NCI-H1436 treated with DMSO at 0.1 percent for 48 hours (cell line): ENCODE data around the gene TBRG4.
"Not testable (repeated sequence)": the region's sequence is repeated elsewhere in the genome, so short reads cannot be mapped to it uniquely, and the experiment has no call there.

Source experiments
- DNase-seq: peaks from one replicate; lab custom pipeline; 2025; lab: John Stamatoyannopoulos, UW

TBRG4 gene

DNA sequence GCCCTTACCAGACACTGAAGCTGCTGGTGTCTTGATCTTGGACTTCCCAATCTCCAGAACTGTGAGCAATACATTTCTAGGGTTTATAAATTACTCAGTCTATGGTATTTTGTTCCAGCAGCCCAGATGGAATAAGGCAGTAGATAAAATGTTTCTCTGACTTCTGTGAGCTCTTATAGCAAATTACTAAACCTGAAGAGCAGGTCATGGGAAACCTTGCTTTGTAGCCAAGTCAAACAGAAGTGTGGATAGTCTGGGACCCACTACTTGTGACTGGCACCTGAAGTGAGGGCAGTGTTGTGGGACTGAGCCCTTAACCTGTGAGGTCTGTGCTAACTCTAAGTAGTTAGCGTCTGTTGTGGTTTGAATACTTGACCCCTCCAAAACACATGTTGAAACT is 4.6 kb upstream of the TBRG4 start:
- DNase-seq = no peak

DNA sequence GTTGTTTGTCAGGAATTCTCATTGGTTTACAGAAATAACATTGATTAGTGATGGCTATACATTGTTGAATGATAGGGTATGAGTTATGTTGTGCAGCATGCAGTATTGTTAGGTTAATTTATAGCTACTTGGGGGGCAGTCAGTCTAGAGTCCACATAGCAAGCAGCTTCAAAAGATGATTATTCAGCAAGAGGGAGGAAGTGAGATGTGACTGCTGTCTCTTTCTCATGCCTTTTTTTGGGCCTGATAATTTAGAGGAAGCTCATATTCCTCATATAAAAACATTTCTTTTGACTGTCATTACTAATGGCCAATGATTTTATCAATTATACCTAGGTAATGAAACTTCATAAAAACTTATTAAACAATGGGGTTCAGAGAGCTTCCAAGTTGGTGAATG is 3.4 kb upstream of the TBRG4 start:
- DNase-seq = no peak

DNA sequence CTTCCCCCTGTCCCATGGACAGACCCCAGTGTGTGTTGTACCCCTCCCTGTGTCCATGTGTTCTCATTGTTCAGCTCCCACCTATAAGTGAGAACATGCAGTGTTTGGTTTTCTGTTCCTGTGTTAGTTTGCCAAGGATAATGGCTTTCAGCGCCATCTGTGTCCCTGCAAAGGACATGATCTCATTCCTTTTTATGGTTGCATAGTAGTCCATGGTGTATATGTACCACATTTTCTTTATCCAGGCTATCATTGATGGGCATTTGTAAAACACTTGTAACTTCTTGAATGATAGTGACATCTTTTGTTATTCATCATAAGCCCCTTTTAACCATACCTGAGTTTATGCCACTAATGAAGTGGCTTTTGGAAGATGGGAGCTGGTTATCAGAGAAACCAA is 2.8 kb upstream of the TBRG4 start:
- not testable (repeated sequence) for DNase-seq

DNA sequence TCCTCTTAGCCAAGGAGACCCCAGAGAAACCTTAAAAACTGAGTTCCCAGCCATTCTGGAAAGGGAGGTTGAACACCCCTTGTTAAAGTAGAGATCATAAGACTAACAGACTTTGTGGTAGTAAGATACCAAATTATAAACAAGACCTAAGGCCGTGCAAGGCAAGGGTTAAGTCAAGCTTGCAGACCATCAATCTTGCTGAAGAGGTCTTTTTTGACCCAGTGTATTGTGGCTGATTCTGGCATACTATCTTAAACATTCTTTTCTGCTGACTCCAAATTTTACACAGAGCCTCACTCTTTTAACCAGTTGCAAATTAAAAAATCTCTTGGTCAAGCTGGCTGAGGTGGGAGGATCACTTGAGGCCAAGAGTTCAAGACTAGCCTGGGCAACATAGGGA is 1.2 kb upstream of the TBRG4 start:
- no peak for DNase-seq

DNA sequence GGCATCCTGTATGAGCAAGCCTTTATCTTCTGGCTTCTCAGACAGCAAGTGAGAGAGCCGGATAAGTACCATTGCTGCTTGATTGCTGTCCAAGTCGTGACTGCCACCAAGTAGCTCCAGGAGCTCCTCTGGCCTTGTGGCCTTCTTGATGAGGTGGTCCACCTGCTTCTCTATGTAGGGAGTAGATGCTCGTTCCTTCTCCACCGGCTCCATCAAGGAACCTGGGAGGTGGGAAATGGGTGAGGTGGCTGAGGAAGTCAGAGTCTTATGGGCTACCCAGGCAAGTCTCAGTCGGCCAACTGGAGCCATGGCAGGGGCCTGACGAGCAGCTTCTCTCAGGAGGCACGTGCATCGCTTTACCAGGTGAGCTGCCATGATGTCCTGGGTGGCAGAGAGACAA is 2.6 kb downstream of the TBRG4 start:
- no peak for DNase-seq

DNA sequence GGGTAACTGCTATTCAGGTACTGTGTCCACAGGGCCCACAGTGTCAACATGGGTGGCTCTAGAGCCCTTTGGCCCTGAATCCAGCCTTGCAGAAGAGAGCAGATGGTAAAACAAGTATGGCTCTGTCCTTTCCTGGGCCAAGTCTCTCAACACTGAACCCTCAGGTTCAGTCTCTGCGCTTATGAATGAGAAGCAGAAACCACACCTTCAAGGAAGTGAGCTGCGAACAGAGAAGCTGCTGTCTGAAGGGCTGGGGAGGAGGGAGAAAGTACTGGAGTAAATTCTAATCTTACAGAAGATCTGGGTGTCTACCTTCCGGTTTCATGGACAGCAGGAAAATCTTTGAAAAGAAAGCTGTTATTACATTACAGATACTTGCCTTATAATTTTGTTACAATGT is 4.1 kb downstream of the TBRG4 start:
- no peak for DNase-seq

DNA sequence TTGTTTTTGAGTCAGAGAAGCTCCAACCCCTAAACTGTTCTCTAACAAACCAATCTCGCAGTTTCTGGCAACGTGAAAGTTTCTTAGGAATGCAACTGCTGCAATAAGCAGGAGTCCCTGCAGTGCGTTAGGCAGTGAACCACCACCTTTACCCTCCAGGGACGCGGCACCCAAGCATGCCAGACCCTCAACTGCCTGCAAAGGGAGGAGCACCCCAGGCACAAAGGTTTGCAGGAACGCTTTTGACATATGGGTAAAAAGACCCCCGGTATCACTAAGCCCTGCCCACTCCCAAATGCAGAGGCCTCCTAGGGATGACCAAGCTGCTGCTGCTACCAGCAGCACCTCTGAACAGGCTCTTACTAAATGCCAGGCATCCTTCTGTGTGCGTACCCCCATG is 4.7 kb downstream of the TBRG4 start:
- DNase-seq = no peak

DNA sequence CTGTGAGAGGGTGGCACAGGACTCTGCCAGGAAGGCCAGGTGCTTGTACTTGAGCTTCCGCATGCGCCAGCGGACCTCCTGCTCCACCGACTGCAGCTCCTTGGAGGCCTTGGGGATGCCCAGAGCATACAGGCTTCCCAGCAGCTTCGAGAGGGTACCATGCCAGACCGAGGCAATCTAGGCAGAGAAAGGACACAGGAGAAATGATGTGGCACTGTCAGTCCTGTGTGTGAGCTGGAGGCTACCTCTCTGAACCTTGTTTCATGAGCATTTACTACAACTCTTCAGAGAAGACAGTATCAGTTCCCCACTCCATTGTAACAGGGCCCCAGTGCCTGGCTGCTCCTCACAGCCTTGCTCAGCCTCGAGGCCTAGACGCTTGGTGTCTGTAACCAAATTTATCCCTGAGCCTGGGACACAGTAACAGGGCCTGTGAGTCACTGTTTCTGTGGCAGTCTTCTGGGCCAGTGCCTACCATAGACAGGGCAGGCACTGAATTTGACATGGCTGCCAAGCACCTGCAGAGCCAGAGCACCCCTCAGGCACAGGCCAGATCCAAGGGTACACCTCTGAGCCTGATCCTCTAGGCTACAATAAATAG is 5.8 kb downstream of the TBRG4 start:
- no peak for DNase-seq

DNA sequence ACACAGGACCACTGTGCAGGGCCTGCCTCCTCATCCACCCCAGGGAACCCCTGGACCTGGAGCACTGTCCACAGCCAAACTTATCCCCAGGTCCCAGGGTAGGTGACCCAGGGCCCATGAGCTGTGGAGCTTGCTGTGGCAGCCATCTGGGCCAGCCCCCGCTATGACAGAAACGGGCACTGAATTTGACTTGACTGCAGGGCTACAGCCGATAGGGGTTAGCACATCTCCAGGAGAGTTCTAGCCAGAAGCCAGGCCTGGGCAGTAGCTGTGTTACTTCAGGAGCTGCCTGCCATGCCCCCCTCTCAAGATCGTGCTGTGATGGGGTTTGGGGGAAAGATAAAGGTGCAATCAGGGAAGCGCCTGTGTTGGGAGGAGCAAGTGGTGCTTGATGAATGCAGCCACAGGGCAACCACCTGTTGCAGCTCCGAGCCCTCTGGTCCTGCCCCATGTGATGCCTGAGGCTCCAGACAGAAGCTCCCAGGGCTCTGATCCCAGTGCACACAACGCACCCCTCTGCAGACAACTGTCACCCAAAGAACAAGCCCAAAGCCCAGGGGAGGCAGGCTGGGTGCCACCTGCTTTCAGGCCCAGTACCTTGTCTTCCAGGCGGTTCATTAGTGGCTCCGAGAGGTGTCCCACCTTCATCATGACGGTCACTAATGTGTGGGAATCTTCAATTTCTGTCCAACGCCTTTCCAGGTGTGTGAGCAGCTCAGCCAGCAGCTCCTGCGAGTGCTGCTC is 6.5 kb downstream of the TBRG4 start:
- no peak for DNase-seq

DNA sequence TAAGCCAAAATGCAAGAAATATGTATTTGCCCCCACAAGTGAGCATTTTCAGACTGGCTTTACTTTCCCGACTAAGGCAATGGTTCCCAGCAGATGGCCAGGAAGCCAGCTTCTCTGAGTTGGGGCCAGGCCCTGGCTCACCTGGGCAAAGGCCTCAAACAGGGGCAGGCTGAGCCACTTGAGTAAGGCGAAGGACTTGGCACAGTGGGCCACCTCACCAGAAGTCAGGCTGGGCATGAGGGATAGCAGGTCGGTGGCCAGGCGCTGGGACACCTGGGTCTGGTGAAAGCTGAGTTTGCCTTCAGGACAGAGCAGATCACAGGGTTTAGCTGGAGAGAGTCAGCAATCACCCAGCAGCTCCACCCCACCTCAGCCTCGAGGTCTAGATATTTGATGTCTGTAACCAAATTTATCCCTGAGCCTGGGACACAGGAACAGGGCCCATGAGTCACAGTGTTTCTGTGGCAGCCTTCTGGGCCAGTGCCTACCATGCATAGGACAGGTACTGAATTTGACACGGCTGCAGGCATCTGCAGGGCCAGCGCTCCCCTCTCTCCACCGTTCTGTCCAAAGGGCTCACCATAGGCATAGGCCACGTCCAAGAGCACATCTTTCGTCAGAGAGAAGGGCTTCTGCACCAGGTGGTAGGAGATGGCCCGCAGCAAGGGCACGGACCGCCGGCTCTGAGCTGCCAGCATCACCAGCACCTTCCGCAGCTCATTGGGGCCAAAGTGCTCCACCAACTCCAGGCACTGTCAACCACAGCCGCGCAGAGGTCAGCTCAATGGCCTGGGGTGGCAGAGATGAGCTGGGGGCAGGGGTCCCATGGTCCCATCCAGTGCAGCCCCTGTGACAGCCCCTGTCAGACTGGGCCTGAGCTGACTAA is 7.3 kb downstream of the TBRG4 start:
- no peak for DNase-seq

DNA sequence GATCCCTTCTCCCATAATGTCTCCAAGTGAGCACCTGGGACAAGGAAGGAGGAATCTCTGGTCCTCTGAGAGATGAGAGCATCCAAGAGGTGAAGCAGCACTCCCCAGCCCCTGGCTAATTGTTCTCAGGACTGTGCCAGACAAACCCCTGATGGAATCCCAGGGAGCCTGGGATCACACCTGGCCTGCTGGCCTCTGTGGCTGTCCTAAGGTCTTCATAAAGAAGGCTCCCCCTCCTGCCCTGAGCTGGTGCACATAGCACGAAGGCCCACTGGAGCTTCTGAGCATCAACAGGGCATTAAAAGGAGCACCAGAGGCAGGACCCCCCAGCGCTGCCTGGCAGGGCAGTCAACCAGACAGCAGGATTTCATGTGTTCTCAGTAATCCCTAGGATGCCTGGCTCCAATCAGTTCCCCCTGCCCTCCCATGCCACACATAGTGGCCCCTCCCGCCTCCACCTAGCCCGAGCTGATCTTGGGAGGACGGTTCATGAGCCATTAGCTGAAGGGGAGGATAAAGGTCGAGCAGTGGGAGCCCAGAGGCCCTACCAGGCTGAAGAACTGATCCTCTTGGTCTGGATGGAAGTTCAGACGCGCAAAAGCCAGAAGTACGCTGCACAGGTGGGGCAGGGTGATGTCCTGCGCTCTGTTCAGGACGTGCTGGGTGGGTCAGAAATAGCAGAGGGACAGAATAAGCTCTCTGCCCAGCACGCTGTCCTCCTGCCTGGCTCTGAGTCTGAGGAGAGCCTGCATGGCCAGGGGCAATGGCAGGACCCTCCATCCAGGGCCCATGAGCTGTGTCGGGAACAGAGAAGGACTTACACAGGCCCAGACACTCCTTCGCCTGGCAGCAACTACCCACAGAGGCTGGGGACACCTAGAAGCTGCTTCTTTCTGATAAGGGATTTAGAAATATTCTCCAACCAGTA is 8.4 kb downstream of the TBRG4 start:
- DNase-seq = no peak

DNA sequence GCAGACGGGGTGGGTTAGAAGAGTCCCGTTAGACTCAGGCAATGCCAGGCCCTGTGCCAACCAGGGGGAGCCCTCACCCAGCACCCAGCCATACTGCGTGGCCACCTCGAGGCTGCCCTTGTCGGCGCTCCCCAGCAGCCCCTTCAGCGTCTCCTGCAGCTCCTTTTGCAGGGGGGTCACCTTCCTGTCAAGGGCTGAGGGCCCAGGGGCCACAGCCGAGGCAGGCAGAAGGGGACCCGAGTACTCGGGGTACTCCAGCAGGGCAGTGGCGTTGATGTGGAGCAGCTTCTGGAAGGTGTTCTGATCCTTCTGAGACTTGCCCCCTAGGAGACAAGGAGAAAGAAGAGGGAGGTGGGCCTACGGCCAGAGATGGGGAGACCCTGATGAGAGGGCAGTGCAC is 9.7 kb downstream of the TBRG4 start:
- no peak for DNase-seq

DNA sequence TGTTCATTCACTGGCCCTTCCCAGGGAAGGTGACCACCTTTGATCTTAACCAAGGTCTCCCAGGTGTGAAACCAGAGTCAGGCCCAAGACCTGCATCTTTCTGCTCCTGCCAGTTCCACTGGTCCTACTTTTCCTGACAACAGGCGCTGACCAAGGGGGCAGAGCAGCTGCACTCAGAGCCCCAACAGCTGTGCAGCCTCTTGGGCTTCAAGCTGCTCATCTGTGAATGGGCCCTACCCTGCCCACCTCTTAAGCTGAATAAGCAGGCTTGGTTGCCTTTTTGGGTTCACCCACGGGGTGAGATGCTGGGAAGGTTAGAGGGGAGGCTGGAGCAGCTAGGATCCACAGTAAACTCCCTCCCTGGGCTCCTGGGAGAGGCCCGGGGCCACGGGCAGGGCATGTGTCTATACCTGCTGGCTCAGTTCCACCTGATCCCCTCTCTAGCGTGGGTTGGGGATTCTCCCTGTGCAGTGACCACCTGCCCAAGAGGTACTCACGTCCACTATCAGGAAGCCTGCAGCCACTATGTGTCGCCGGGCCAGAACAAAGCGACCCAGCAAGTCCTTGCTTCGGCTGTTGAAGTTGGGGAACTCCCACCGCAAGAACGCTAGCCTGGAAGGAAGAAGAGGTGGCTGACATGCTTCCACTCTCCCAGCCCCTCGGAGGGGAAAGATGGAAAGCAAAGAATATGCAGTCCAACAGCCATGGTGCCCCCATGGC is 10.6 kb downstream of the TBRG4 start:
- DNase-seq = no peak

DNA sequence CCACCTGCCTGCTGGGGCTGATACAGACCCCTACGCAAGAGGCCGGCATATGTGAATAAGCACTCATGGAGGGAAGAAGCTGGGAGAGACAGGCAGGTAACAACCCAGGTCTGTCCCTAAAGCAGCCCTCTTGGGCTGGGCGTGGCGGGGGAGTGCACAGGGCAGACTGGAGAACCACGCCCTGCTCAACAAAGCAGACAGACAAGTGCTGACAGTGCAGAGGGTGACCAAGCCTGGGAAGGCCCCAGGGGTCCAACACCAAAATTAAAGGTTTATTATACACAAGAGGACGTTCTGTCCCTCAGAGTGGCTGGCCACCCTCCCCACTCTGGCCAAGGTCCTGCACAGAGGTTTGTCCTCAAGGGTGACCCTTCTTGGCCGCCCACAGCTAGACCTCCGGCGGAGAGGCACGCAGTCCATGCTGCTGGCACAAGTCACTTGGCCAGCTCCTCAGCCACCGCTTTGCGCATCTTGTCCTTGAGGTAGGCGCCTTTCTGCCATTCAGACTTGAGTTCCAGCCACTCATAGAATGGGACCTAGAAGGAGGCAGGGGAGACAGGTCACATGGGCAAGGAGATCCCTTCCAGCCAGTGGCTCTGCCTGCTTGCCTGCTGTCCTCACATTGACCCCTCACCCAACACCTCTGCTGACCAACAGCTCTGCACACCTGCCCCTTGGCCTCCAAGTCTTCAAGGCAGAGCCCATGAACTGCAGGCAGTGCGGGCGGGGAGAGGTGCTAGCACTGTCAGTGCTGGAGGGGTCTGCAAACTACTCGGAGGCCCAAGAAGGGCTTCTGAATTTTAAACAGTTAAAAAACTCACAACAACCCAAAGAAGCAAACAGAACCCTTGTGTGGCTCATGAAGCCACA is 11.4 kb downstream of the TBRG4 start:
- DNase-seq = no peak

DNA sequence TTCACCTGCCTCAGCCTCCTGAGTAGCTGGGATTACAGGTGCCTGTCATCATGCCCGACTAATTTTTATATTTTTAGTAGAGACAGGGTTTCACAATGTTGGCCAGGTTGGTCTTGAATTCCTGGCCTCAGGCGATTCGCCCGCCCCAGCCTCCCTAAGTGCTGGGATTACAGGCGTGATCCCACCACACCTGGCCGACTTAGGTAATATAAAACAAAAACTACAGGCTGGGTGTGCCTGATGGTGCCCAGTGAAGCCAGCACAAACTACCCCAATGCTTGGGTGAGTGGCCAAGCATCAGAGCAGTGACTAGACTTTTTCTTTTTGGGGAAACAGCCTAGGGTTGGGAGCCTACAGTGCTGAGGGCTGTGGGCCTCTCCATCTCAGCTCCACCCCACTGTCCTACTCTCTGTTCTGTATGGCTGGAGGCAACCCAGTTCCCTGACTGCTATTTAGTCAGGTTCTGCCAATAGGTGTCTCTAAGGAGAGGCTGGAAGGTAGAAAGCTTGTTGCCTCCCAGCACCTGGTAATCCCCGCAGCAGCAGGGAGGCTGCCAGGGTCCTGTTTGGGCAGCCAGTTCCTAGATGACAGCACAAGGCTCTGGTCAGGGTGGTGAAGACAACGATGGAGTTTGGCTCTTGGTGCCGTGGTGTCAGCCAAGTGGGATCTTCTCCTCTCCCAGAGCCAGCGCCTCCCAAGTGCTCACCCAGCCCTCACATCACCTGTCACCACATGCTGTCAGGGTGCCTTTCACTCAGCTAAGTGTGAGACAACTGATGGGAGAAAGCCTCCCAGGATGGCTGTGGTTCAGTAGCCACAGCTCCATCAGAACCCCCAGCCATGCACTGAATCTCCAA is 12.3 kb downstream of the TBRG4 start:
- DNase-seq = no peak

DNA sequence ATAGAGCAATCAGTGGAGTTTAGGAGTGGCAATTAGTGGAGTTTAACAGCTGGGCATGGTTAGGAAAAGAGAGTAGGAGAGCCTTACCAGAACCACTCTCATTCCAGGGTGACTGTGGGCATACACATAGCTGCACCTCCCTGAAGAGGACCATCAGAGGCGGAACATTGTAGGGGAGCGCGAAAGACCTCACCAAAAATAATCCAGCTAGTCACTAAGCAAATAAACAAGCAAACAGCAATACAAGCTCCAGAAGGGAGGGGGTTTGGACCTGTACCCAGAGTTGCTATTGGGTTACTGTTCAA is 18.6 kb downstream of the TBRG4 start:
- DNase-seq = no peak

DNA sequence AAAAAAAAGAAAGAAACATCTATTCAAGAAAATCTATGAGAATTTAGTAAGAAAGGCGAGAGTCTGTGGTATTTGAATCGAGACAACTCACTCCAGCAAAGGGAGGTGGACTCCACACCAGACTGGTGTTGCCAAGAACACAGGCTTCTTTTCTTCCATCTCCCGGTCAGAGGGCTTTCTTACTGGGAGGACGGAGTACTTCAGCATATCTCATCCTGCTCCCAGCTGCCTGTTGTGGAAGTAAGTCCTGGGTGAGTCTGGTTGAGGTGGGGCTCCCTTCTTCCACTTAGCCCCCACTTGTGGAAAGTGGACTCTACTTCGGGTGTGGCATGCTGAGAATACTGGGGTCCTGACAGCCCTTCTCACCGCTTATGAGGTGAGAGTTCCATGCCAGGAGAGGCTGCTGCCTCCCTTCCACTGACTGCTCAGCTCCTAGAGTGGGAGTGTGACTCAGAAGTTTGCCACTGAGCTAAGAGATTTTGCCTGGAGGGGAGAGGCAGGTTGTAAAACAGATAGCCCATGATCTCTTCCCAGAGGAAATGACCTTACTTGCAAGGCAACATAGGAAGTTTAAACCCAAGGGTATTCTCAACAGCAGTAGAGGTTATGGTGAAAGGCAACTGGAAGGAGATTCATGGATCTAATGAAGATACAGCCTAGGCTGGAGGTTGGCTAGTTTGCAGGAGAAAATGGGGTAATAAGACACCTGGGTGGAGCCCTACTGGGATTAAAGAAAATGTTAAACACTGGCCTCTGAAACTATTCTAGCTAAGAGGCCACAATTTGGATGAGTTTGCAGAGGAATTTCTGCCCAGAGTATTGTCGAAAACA is 19.2 kb downstream of the TBRG4 start:
- DNase-seq = no peak

DNA sequence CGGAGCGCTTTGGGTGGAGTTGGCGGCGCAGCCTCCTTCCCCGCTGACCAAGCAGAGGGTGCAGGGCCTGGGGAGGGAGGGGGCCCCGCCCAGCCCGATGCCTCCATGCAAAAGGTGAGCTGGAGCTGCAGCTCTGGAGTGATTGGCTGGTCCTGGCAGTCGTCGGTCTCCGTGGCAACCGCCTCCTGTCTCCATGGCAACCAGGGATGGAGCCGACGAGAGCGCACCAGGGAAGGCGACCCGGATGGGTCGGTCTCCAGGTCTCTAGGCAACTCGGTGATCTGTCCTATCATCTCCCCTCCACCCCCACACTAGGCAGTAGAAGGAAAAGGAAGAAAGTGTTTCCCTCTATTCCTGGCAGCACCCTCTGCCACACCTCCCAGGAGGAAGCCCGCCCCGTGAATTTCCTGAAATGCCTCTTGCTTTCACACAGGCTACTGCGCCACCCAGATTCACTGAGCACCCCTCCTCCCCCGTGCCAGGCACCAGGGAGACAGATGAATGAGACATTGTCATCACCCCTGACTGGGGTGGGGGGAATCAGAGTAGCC is 22.1 kb downstream of the TBRG4 start:
- peak; percentile 33 for DNase-seq
